Globus pallidus (tissue), 1 donor: ENCODE results near the gene CBFB.

Experiments
- DNase-seq: peaks from one replicate; pipeline ENCODE4 v3.0.0-alpha.2; 2015; ENCODE audit warnings: low spot score

Gene CBFB

GRCh38 chr16:67137605-67138004 lies 108.7 kb downstream of the CBFB start:
- no peak for DNase-seq

- no peak for DNase-seq
Measured at GRCh38 chr16:67141391-67141790, 112.4 kb downstream of the CBFB start.

- DNase-seq = no peak
Measured at GRCh38 chr16:67142342-67142741, 113.4 kb downstream of the CBFB start.

GRCh38 chr16:67144943-67145342 lies 116.0 kb downstream of the CBFB start:
- DNase-seq = no peak

- no peak for DNase-seq
Measured at GRCh38 chr16:67145746-67146145, 116.8 kb downstream of the CBFB start.

GRCh38 chr16:67146523-67147357 lies 117.8 kb downstream of the CBFB start:
- peak; percentile 47 for DNase-seq

GRCh38 chr16:67147437-67148140 lies 118.6 kb downstream of the CBFB start:
- no peak for DNase-seq

- no peak for DNase-seq
Measured at GRCh38 chr16:67148221-67148620, 119.3 kb downstream of the CBFB start.

GRCh38 chr16:67148656-67149275 lies 119.8 kb downstream of the CBFB start:
- no peak for DNase-seq

- no peak for DNase-seq
Measured at GRCh38 chr16:67149276-67150046, 120.5 kb downstream of the CBFB start.

GRCh38 chr16:67150047-67150832 lies 121.3 kb downstream of the CBFB start:
- no peak for DNase-seq
